Measurements from ENCODE around the gene TUBA1C.

- TF ChIP-seq ATF3 (CRISPR knock-in tag; conservative IDR thresholded peaks at IDR 0.05) (no peak), NR3C1 (CRISPR knock-in tag; conservative IDR thresholded peaks at IDR 0.05; ENCODE audit: low read depth) (no peak), CTCF (IDR thresholded peaks at IDR 0.05) (no peak), CREB1 (CRISPR knock-in tag; IDR thresholded peaks at IDR 0.05) (no peak), FOXJ3 (CRISPR knock-in tag; IDR thresholded peaks at IDR 0.05; ENCODE audit: borderline replicate concordance) (no peak), RELA (CRISPR knock-in tag; IDR thresholded peaks at IDR 0.05; ENCODE audit: borderline replicate concordance) (no peak), JUN (CRISPR knock-in tag; IDR thresholded peaks at IDR 0.05) (no peak)
These were observed 28.4 kb downstream of the TUBA1C start for GRCh38 chr12:49293056-49293956.

All from WTC11 (cell line).